ENCODE results near the gene C19orf47.

The C19orf47 gene

GRCh38 chr19:40355975-40356680, 7.9 kb upstream of the C19orf47 start:
- TF ChIP-seq CTCF (IDR thresholded peaks at IDR 0.05) = no peak

GRCh38 chr19:40348961-40349507, 837 bp upstream of the C19orf47 start:
- TF ChIP-seq CTCF (IDR thresholded peaks at IDR 0.05) = no peak

GRCh38 chr19:40344422-40344821, 3.8 kb downstream of the C19orf47 start:
- TF ChIP-seq CTCF (IDR thresholded peaks at IDR 0.05) = no peak

- TF ChIP-seq CTCF (IDR thresholded peaks at IDR 0.05) = no peak
These were observed 5.4 kb downstream of the C19orf47 start for GRCh38 chr19:40342644-40343311.

- TF ChIP-seq CTCF (IDR thresholded peaks at IDR 0.05) = no peak
These were observed 6.4 kb downstream of the C19orf47 start for GRCh38 chr19:40341601-40342482.

- no peak for TF ChIP-seq CTCF (IDR thresholded peaks at IDR 0.05)
These were observed 9.0 kb downstream of the C19orf47 start for GRCh38 chr19:40339018-40339728.

- TF ChIP-seq CTCF (IDR thresholded peaks at IDR 0.05) = no peak
These were observed 10.6 kb downstream of the C19orf47 start for GRCh38 chr19:40337594-40337993.
